IMR-90 (cell line): ENCODE results near the gene TRIM77. TPM values are rescaled to one million over a fixed set of nuclear protein-coding genes. Genes with fewer than 3 reads are reported as not detected.
"Not testable (repeated sequence)": the region's sequence is repeated elsewhere in the genome, so short reads cannot be mapped to it uniquely, and the experiment has no call there.

Experiments used
- ATAC-seq: fragments of 200-7000 bp; cut with Tn5 transposase; 2 replicates; pipeline ENCODE4 v1.9.1; 2020; ENCODE audit warnings: low read depth, mild to moderate bottlenecking, moderate library complexity
- BruUV-seq: library from RNA; stranded (reverse); fragments of 400-500 nt; replicated peaks from 2 replicates; lab custom pipeline; 2021; lab: Mats Ljungman, UMichigan
- CTCF ChIA-PET: fragments of 300-600 bp; formaldehyde crosslinking; extraction: SDS; loops from one replicate; lab custom pipeline; 2021; ENCODE audit warnings: antibody characterized with exemption; lab: Yijun Ruan, JAX
- POLR2A ChIA-PET: fragments of 300-600 bp; sonication (Branson Sonifier 250); formaldehyde crosslinking; loops from one replicate; lab custom pipeline; 2022; ENCODE audit warnings: antibody characterized with exemption; ENCODE audit not compliant: unreplicated experiment; lab: Charles Lee
- DNase-seq: peaks from one replicate; pipeline ENCODE4 v3.0.0; 2013
- H2AFZ ChIP-seq: replicated peaks from 2 replicates; pipeline ENCODE3; 2013; ENCODE audit warnings: low read length, mild to moderate bottlenecking; ENCODE audit not compliant: poor library complexity
- H2AK5ac ChIP-seq: 2 replicates; pipeline ENCODE4 v1.6.1; 2013; ENCODE audit warnings: low read depth, low read length, inconsistent platforms
- H2AK9ac ChIP-seq: replicated peaks from 2 replicates; pipeline ENCODE3; 2013; ENCODE audit warnings: mild to moderate bottlenecking, low read depth, low read length, moderate library complexity; ENCODE audit not compliant: poor library complexity
- H2BK120ac ChIP-seq: 2 replicates; pipeline ENCODE4 v1.6.1; 2013; ENCODE audit warnings: low read depth, low read length, inconsistent platforms
- H2BK15ac ChIP-seq: 3 replicates; pipeline ENCODE4 v1.6.1; 2013; ENCODE audit warnings: low read depth, low read length, inconsistent platforms
- H2BK20ac ChIP-seq: 2 replicates; pipeline ENCODE4 v1.6.1; 2013; ENCODE audit warnings: low read depth, mild to moderate bottlenecking, inconsistent platforms, low read length, moderate library complexity
- H2BK5ac ChIP-seq: 2 replicates; pipeline ENCODE4 v1.6.1; 2013; ENCODE audit warnings: mild to moderate bottlenecking, low read depth, low read length, inconsistent platforms; ENCODE audit not compliant: poor library complexity, severe bottlenecking
- H3K14ac ChIP-seq: replicated peaks from 2 replicates; pipeline ENCODE4 v1.6.1; 2013; ENCODE audit warnings: low read depth, low read length, inconsistent platforms
- H3K18ac ChIP-seq: 2 replicates; pipeline ENCODE4 v1.6.1; 2013; ENCODE audit warnings: low read depth, low read length, control low read depth
- H3K23ac ChIP-seq: 2 replicates; pipeline ENCODE4 v1.6.1; 2013; ENCODE audit warnings: low read depth, low read length, inconsistent platforms
- H3K27ac ChIP-seq: 2 replicates; pipeline ENCODE4 v1.5.1; 2013; ENCODE audit warnings: mild to moderate bottlenecking, control low read depth, low read length; ENCODE audit not compliant: insufficient read depth
- H3K27me3 ChIP-seq: 2 replicates; pipeline ENCODE4 v1.6.1; 2013; ENCODE audit warnings: low read length; ENCODE audit not compliant: control insufficient read depth, insufficient read depth
- H3K36me3 ChIP-seq: 2 replicates; pipeline ENCODE4 v1.6.1; 2013; ENCODE audit warnings: low read length, mixed read lengths; ENCODE audit not compliant: control insufficient read depth, insufficient read depth
- H3K4ac ChIP-seq: 2 replicates; pipeline ENCODE4 v1.6.1; 2013; ENCODE audit warnings: low read depth, low read length, inconsistent platforms
- H3K4me1 ChIP-seq: 2 replicates; pipeline ENCODE4 v1.6.1; 2013; ENCODE audit warnings: low read length, mixed read lengths; ENCODE audit not compliant: control insufficient read depth, insufficient read depth
- H3K4me2 ChIP-seq: 2 replicates; pipeline ENCODE4 v1.6.1; 2013; ENCODE audit warnings: low read depth, mild to moderate bottlenecking, control low read depth, low read length, moderate library complexity
- H3K4me3 ChIP-seq: 2 replicates; pipeline ENCODE4 v1.5.1; 2013; ENCODE audit warnings: low read depth, mild to moderate bottlenecking, control low read depth, low read length, moderate library complexity; ENCODE audit not compliant: insufficient read depth
- H3K56ac ChIP-seq: 2 replicates; pipeline ENCODE4 v1.6.1; 2013; ENCODE audit warnings: low read length, inconsistent platforms; ENCODE audit not compliant: insufficient read depth; ENCODE audit errors: extremely low read depth
- H3K79me1 ChIP-seq, 2 experiments: 2 replicates each; pipeline ENCODE4 v1.6.1; 2013; ENCODE audit warnings: low read length in 2 of 2, inconsistent platforms in 1 of 2, low read depth in 1 of 2
- H3K9ac ChIP-seq: 2 replicates; pipeline ENCODE4 v1.6.1; 2013; ENCODE audit warnings: low read depth, low read length, control low read depth
- H3K9me1 ChIP-seq: 2 replicates; pipeline ENCODE4 v1.6.1; 2013; ENCODE audit warnings: low read length, inconsistent platforms; ENCODE audit not compliant: insufficient read depth
- H3K9me3 ChIP-seq: 2 replicates; pipeline ENCODE4 v1.6.1; 2013; ENCODE audit warnings: low read length; ENCODE audit not compliant: control insufficient read depth, insufficient read depth
- H4K20me1 ChIP-seq: 2 replicates; pipeline ENCODE4 v1.6.1; 2013; ENCODE audit warnings: low read length, inconsistent platforms; ENCODE audit not compliant: insufficient read depth
- H4K5ac ChIP-seq: 2 replicates; pipeline ENCODE4 v1.6.1; 2013; ENCODE audit warnings: mild to moderate bottlenecking, low read depth, low read length, control low read depth
- H4K8ac ChIP-seq, 2 experiments: 2 replicates each; pipeline ENCODE4 v1.6.1; 2013; ENCODE audit warnings: low read depth in 2 of 2, low read length in 2 of 2, control low read depth in 1 of 2, inconsistent platforms in 1 of 2
- H4K91ac ChIP-seq: 2 replicates; pipeline ENCODE4 v1.6.1; 2013; ENCODE audit warnings: low read depth, low read length, inconsistent platforms; ENCODE audit not compliant: insufficient read depth
- WGBS, 2 experiments: methylation state at CpG; one replicate each; pipeline versions ENCODE4 v1.1.5 to v1.1.7; 2013; ENCODE audit warnings: missing lambda C conversion rate in 2 of 2; ENCODE audit not compliant: insufficient read length in 1 of 2; ENCODE audit errors: extremely low coverage in 2 of 2; 5-methylcytosine and 5-hydroxymethylcytosine counted together
- dilution Hi-C: fragments of 300-500 bp; cut with HindIII; formaldehyde crosslinking; loops from one replicate; pipeline ENCODE4 v1.14.3; 2018; ENCODE audit warnings: low sequenced_read_pairs; ENCODE audit not compliant: unreplicated experiment
- in situ Hi-C: fragments of 300-500 bp; cut with MboI; formaldehyde crosslinking; loops from 3 replicates; pipeline ENCODE4 v1.14.3; 2019; ENCODE audit warnings: low sequenced_read_pairs, inconsistent platforms, mixed read lengths
- intact Hi-C: fragments of 100-400 bp; cut with micrococcal nuclease; formaldehyde crosslinking; loops from 2 replicates; pipeline ENCODE4 v1.10.0; 2022
- polyA plus RNA-seq, 3 experiments: library from polyadenylated mRNA; depleted of rRNA; stranded (reverse); fragments of >200 nt; gene quantifications; 2 replicates each; pipeline ENCODE4 v1.2.3, GENCODE V29; 2012; ENCODE audit warnings: low replicate concordance in 1 of 3
- total RNA-seq: library from RNA; depleted of rRNA; stranded (reverse); fragments of >200 nt; gene quantifications from 2 replicates; pipeline ENCODE4 v1.2.3, GENCODE V29; 2012

TRIM77 gene
- total and polyA plus RNA-seq, 2 of the 4 experiments (the other 2 are of a cell fraction): not detected

DNA sequence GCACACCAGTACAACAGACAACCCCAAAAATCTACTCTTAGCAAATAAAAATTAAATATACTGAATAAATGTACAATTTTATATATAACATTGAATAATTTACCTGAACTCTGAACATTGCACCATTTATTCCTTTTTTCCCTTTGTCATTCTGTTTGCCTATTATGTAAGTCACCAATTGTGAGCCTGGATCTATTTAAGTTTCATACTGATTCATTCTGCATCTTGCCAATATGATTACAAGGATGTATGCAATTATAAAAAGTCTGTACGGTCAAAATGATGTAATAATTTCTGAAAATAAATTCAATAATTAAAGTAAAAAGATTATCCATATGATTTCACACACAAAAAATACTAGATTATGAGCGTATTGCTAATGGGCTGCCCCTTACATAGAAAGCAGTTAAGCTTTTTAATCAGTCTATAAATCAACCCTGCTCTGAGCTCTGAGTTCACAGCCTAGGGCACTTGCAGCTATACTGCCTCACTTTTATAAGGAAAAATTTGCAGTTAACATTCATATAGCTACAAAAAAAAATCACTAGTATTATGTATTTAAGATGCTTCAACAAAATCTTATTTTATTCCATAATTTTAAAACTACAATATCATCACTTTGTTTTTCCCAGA lies 14.9 kb downstream of the TRIM77 start:
- CTCF ChIA-PET, H3K4ac ChIP-seq, H3K79me1 ChIP-seq, BruUV-seq, H2BK120ac ChIP-seq, H3K27me3 ChIP-seq, H3K4me2 ChIP-seq, H3K56ac ChIP-seq, H3K9me3 ChIP-seq, ATAC-seq, H2AK5ac ChIP-seq, H3K18ac ChIP-seq, H4K8ac ChIP-seq, H3K9ac ChIP-seq, H4K91ac ChIP-seq, in situ Hi-C loops, H3K23ac ChIP-seq, H3K9me1 ChIP-seq, DNase-seq, H3K14ac ChIP-seq, H2AK9ac ChIP-seq, H3K27ac ChIP-seq, H3K4me1 ChIP-seq, intact Hi-C loops, POLR2A ChIA-PET, H4K5ac ChIP-seq, H3K36me3 ChIP-seq, H2AFZ ChIP-seq, H2BK20ac ChIP-seq, H4K20me1 ChIP-seq, H3K4me3 ChIP-seq, H2BK5ac ChIP-seq, H2BK15ac ChIP-seq, dilution Hi-C loops: not testable (repeated sequence)
- WGBS, 2 experiments: no CpG with 5 or more reads among the region's 2 CpGs

DNA sequence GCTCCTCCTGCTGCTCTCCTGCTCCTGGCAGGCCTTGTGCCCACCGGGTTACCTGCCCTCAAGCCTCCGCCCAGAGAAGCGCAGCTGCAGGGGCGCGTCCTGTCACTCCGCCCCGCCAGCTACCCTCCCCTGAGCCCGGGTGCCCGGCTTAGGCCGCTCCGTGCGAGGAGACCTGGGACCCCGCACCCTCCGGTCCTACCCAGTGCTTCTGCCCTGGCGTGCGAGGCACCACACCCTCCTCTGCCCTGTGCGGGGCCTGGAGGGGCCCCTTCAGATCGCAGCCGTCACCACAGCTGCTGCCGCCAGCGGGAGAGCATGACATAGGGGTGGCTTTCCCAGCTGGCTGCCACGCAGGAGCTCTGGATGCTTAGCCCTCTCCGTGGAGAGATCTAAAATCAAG lies 20.1 kb downstream of the TRIM77 start:
- H3K4me1 ChIP-seq, ATAC-seq, H2BK20ac ChIP-seq, H2BK5ac ChIP-seq, CTCF ChIA-PET, BruUV-seq, dilution Hi-C loops, H3K18ac ChIP-seq, H2AK9ac ChIP-seq, H4K8ac ChIP-seq, H3K56ac ChIP-seq, H4K5ac ChIP-seq, H3K9ac ChIP-seq, DNase-seq, H3K79me1 ChIP-seq, H3K27me3 ChIP-seq, H3K36me3 ChIP-seq, H3K4me3 ChIP-seq, H3K23ac ChIP-seq, H2BK120ac ChIP-seq, H4K91ac ChIP-seq, H3K9me3 ChIP-seq, H3K27ac ChIP-seq, H3K4ac ChIP-seq, POLR2A ChIA-PET, H2BK15ac ChIP-seq, in situ Hi-C loops, H2AK5ac ChIP-seq, H3K14ac ChIP-seq, intact Hi-C loops, H2AFZ ChIP-seq, H4K20me1 ChIP-seq, H3K4me2 ChIP-seq, H3K9me1 ChIP-seq: not testable (repeated sequence)
- WGBS, 2 experiments: 82% methylated on average over 12 of the region's 23 CpGs; no CpG with 5 or more reads in 1 of the 2 experiments
